ENCODE data around the gene BCO2. TPM values are rescaled to one million over a fixed set of nuclear protein-coding genes. Genes with fewer than 3 reads are reported as not detected.
"Not testable (repeated sequence)": the region's sequence is repeated elsewhere in the genome, so short reads cannot be mapped to it uniquely, and the experiment has no call there.

Gene BCO2
- 8.7 TPM for total RNA-seq

DNA sequence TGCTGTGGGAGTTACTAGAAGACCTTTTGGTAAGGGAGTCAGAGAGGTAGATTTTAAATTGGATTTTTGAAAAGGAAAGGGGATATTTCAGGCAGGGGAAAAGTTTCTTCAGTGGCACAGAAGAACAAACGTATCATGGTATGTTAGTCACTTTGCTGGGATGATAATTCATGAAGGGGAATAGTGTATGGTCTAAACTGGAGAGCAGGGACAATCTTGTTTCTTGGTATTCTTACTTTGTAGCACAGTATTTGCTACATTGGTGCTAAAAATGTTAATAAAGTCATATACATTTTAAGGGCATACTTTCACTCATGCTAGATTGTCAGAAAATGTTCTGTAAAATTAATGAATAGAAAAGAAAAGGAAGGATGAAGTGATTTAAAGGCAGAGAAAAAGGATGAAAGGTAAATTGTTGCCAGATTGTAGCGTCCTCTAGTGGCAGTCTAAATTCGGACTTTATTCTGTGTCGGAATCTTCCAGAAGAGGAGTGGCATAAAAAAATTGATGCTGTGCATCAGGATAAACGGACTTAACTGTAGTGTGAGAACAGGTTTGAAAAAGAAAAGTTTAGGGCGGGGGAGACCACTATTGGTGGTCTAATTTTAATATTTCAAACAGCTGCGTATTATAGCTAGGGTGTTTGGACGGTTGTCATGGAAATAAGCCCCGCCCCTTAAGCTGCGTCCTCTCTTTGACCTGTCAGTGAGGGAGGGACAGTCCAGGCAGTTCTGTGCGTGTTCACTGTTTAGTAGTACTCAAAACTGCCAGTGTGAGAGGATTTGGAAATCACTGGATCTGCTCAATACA is at the start of gene BCO2:
TSS of gene BCO2 (plus strand) at position 724 of the 810 bp plus-strand sequence. CDS start 90 bp downstream, outside the sequence.
- DNase-seq (ENCODE audit: low spot score): peak; percentile 88

DNA sequence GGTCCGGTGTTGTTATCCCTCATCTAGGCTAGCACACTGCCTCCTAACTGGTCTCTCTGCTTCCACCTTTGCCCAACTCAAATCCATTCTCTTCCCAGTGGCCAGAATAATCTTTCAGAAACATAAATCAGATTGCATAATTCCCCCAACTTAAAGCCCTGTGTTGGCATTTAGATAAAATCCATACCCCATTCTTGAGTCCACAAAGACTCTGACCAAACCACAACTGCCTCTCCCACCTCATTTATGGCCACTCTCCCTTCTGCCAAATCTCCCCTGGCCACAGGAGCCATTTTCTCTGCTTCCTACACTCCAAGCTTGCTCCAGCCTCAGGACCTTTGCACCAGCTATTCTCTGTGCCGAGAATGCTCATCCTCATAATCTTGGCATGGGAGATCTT is 48.3 kb upstream of the BCO2 start:
- DNase-seq (ENCODE audit: low spot score): no peak

- DNase-seq (ENCODE audit: low spot score): no peak
Measured at GRCh38 chr11:112128483-112129121, 46.7 kb upstream of the BCO2 start.

DNA sequence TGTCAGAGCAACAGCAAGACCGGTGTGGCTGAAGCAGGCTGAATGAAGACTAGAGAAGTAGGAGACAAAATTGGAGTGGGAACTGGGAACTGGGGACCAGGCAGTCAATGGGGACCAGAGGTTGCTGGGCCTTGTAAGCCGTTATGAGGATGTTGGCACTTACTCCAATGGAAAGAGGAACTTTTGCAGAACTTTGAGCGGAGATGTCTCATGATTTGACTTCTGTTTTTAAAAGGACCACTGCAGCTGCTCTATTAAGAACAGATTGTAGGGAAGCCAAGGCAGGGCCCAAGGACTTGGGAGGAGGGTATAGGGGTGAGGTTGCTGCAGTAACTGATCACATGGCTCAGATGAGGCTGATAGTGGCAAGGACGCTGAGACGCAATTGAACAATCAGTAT is 45.7 kb upstream of the BCO2 start:
- no peak for DNase-seq (ENCODE audit: low spot score)

DNA sequence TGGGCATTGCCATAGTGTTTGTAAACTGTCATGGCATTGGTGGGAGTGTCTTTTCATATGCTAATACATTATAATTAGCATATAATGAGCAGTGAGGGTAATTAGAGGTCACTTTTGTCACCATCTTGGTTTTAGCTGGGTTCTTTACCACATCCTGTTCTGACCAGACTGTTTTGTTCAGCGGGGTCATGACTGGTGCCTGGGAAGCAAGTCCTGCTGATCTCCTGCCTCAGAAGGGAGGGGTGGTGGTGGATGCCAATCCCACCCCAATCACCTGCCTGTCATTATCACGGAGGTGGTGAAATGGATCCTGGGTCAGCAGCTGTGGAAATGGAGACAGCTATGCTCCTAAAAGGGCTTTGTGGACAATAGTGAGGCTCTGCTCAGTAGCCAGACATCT is 42.6 kb upstream of the BCO2 start:
- DNase-seq (ENCODE audit: low spot score): no peak

GRCh38 chr11:112134473-112134872 is 40.8 kb upstream of the BCO2 start:
- DNase-seq (ENCODE audit: low spot score): no peak

- no peak for DNase-seq (ENCODE audit: low spot score)
Measured at GRCh38 chr11:112143597-112143996, 31.7 kb upstream of the BCO2 start.

DNA sequence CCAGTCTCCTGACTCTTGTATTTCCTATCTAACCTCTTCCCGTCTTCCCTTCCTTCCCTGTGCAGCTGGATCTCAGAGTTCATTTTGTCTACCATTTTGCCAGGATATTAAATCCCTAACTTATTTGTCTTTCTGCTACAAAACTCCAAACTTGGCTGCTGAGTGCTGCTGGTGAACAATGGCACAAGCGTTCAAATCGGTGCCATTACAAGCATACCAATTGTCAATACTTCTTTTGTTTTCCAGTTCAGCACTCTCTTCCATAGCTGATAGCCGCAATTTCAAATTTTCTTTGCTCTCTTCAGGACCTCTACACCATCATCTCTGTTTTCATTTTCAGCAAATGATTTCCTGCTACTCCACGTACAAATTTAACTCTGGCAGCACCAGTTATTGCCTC is 24.8 kb upstream of the BCO2 start:
- DNase-seq (ENCODE audit: low spot score): no peak

- no peak for DNase-seq (ENCODE audit: low spot score)
Measured at GRCh38 chr11:112156153-112156955, 19.0 kb upstream of the BCO2 start.

DNA sequence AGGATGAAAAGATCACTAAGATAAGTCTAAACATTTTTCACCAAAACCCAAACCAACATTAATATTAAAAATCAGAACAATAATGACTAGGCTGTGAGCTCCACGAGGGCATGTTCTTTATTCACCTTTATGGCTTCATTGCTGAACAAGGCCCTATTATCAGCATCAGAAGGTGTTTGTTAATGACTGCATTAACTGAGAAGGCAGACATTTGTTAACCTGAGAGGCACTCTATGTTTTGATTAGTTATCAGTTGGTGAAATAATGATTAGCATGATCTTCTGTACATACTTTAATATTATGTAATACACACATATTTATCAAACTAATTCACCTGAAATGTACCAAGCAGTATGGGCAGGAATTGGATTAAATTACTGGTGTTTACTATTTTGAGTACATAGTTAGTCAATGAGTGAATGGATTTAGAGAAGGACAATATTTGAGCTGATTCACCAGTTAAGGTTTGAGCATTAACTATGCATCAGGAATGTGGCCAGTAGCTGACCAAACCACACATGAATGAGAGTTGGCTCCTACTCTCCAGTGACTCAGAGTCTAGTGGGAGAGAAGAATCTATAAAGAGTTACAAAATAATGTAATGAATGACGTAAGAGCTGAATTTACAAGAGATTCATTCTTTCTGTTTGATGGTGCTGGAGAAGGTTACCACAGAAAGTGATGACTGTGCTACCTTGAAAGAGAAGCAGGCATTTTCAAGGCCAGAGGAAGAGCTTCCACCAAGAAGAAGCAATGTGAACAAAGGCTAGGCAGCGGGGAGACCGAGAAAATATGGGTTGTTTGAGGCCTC is 18.2 kb upstream of the BCO2 start:
- no peak for DNase-seq (ENCODE audit: low spot score)

GRCh38 chr11:112159098-112160065 is 15.9 kb upstream of the BCO2 start:
- DNase-seq (ENCODE audit: low spot score): no peak

GRCh38 chr11:112160091-112160848 is 15.0 kb upstream of the BCO2 start:
- no peak for DNase-seq (ENCODE audit: low spot score)

DNA sequence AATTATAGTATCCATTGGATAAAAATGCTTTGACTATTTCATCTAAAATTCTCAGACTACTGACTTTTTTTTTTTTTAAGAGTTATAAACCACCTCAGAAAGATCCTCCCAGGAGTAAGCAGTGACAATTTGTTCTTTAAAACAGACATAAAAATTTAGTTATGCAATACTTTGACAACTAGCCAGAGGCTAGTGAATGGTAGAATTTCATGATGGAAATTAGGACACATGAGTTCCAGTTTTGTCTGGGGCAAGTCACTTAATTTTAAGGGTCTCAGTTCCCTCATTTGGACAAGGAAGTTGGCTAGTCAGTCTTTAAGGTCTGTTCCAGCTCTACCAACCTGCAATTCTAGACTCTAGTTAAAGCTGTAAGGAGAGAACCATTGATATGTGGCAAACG is 14.3 kb upstream of the BCO2 start:
- DNase-seq (ENCODE audit: low spot score): no peak

DNA sequence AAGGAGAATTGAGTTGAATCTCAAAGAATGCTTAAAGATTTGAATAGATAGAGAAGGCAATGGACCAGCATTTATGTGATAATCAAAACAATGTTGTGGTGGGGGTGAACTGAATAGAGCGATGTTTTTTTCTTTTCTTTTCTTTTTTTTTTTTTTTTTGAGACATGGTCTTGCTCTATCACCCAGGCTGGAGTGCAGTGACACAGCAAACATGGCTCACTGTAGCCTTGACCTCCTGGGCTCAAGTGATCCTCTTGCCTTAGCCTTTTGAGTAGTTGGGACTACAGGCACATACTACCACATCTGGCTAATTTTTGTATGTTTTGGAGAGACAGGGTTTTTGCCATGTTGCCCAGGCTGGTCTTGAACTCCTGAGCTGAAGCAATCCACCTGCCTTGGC is 13.1 kb upstream of the BCO2 start:
- not testable (repeated sequence) for DNase-seq (ENCODE audit: low spot score)

GRCh38 chr11:112162761-112163546 is 12.4 kb upstream of the BCO2 start:
- no peak for DNase-seq (ENCODE audit: low spot score)

DNA sequence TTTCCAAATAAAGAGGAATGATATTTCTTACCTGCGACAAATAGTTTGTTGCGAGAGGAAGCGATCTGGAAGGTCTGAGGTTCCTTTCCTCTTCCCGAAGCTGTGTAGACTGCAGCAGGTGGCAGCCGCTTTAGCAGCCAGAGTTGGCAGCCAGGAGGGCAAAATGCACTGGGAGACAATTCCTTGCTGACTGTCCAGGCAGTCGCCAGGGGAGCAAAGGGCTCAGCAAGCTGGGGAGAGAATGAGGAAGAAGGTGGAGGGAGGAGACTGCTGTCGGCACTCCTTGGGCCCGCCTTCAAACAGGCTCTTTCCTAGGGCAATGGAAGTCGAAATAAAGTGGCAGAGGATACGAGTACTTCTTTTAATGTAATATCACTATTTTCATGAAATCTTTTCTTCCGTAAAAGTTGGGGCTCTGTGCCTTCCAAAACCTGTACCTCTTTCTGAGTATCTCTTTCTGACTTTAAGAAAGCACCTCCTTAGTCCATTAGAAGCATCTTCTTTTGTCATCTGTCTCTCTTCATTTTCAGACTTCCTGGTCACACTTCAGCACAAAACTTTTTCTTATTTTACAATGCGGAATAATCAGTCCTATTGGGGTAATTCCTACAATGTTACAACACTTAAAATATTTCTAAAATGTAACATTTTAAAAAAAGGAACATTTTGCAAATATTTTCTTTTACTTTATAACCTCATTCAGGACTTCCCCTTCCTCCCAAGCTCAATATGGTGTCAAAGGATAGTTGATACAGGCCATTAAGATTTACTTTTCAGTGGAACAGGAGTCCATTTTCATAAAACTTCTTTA is 11.2 kb upstream of the BCO2 start, which contains the start of gene IL18:
TSS of gene IL18 (minus strand) at position 220 of the 811 bp plus-strand sequence. CDS start 9,041 bp downstream, outside the sequence.
- DNase-seq (ENCODE audit: low spot score): peak; percentile 70

DNA sequence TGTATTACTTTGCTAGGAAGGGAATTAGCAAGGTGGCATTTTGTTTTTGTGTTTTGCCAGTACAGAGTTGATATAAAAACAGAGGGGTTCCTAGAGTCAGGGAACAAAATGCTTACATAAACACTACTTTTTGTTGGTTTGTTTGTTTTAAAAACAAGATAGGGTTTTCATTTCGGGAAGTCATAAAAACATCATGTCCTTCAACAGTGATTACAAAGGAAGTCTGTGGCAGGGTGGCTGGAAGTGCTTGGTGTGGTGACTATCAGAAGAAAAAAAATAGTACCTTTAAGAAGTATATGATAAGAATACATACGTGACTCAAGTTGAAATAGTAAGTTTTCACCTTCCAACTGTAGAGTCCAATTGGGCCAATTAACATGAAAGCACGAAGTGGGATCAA is 10.3 kb upstream of the BCO2 start:
- no peak for DNase-seq (ENCODE audit: low spot score)

DNA sequence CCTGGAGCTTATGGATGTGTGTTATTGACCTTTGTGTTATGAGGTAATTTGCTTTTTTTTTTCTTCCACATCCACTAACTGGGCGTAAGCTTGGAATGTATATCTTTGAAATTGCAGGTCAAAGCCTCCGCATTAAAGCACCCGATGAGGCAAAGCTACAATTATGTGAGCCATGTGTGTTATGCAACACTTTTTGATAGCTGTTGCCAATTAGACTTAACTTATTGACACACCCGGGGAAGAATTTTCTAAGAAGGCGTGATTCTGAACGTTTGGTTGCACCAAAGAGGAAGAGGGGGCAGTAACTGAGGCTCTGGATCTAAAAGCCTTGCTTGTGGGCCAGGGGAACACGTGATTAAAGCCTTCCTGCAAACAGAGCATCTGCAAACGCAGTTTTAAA is 8.8 kb upstream of the BCO2 start:
- no peak for DNase-seq (ENCODE audit: low spot score)

All from ureter (tissue), 1 donor.